Stomach (tissue), 9 donors: ENCODE data around the gene EEF1A2. TPM values are rescaled to one million over a fixed set of nuclear protein-coding genes. Genes with fewer than 3 reads are reported as not detected.

Experiments
- DNase-seq, 2 donors: peaks; one replicate each; pipeline versions ENCODE4 v3.0.0 to v3.0.0-alpha.2; 2013 to 2019
- H3K27ac ChIP-seq, 5 donors: fragments of 200-600 bp in 4 of 5; sonication (generic) in 4 of 5; one replicate each; pipeline ENCODE4 v1.5.1; 2013 to 2019; ENCODE audit warnings: mild to moderate bottlenecking in 1 of 5, moderate library complexity in 1 of 5
- H3K27me3 ChIP-seq, 3 donors: fragments of 200-600 bp; sonication (generic); one replicate each; pipeline ENCODE4 v1.5.1; 2017 to 2019; ENCODE audit warnings: mixed run types in 1 of 3
- H3K36me3 ChIP-seq, 4 donors: fragments of 200-600 bp; sonication (generic); 1 replicate in 3 of 4; 2 replicates in 1 of 4; pipeline ENCODE4 v1.5.1; 2016 to 2019
- H3K4me1 ChIP-seq, 4 donors: fragments of 200-600 bp; sonication (generic); one replicate each; pipeline ENCODE4 v1.5.1; 2016 to 2019
- H3K4me3 ChIP-seq, 4 donors: fragments of 200-600 bp; sonication (generic) in 3 of 4; one replicate each; pipeline ENCODE4 v1.5.1; 2016 to 2019; ENCODE audit warnings: mild to moderate bottlenecking in 1 of 4
- H3K9me3 ChIP-seq, 4 donors: fragments of 200-600 bp; sonication (generic); one replicate each; pipeline ENCODE4 v1.5.1; 2016 to 2019
- EP300 ChIP-seq: sonication (generic); formaldehyde crosslinking; IDR thresholded peaks from one replicate; pipeline ENCODE4 v1.6.1; 2017; ENCODE audit warnings: antibody characterized with exemption
- POLR2A ChIP-seq, 4 donors: fragments of 450-650 bp; IDR thresholded peaks; one replicate each; pipeline ENCODE4 v1.6.1; 2016; ENCODE audit warnings: antibody characterized with exemption in 4 of 4, control low read depth in 2 of 4, mild to moderate bottlenecking in 1 of 4, moderate library complexity in 1 of 4
- POLR2AphosphoS5 ChIP-seq, 3 donors: sonication (generic); formaldehyde crosslinking; IDR thresholded peaks; one replicate each; pipeline ENCODE4 v1.6.1; 2016; ENCODE audit warnings: antibody characterized with exemption in 3 of 3
- WGBS, 5 donors: extraction: QIAGEN DNeasy Blood & Tissue Kit in 3 of 5; methylation state at CpG; one replicate each; pipeline versions ENCODE4 v1.1.5 to v1.1.7; 2013 to 2018; 5-methylcytosine and 5-hydroxymethylcytosine counted together
- intact Hi-C: fragments of 100-400 bp; cut with DNase I; formaldehyde crosslinking; loops from one replicate; pipeline ENCODE4 v1.15.1; 2023; ENCODE audit warnings: low total_unique reads
- polyA plus RNA-seq, 3 donors: library from polyadenylated mRNA; stranded (reverse); fragments of 200-250 nt; gene quantifications; one replicate each; pipeline ENCODE4 v1.2.3, GENCODE V29; 2013
- total RNA-seq, 5 donors: library from RNA; depleted of rRNA; stranded (reverse); fragments of >200 nt; gene quantifications; one replicate each; pipeline versions ENCODE4 v1.1.0 to v1.2.3, GENCODE V29; 2014 to 2016
- TF ChIP-seq, protein P1 (sequence below), 7 experiments: fragments of 450-650 bp in 4 of 7; fragments of 200-600 bp in 3 of 7; sonication (generic) in 3 of 7; IDR thresholded peaks; one replicate each; pipeline ENCODE4 v1.5.1; 2016 to 2019; ENCODE audit warnings: antibody characterized with exemption in 7 of 7, control low read depth in 2 of 7, mild to moderate bottlenecking in 1 of 7
- donor health status: healthy with polysubstance abuse.
- donor health status: Bipolar disorder and iron deficiency.
- donor health status: healthy.

Gene EEF1A2
- total and polyA plus RNA-seq, 8 donors, result 0.58 to 64.8 (median 23.8) TPM; not detected in 1

DNA sequence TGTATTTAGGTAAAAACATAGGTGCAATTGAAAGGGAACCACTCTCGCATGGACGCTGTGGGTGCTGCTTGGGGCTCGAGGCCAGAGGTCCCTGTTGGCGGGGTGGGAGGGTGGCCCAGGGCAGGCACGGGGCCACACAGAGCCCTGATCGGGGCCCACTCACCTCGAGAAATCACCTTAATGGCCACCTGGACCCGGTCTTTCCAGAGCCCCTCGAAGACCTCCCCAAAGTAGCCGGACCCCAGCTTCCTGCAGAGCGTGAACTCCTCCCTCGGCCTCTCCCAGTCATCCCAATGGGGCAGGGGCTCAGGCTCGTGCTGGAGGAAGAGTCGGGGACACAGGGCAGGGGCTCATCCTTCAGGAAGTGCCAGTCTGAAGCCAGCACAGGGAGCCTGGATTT is 34.5 kb upstream of the EEF1A2 start:
- Histone ChIP-seq H3K36me3 (no peaks in the 10 kb centered on the region), H3K9me3 (no peaks in the 10 kb centered on the region), H3K4me3 (peak overlapping the region in 1 of 4 donors; percentile 3), H3K4me1 (peaks cover 34 to 50% (median 48%) of the 10 kb centered on the region in 4 donors), H3K27me3 (peaks cover 0 to 63% (median 11%) of the 10 kb centered on the region in 3 donors), H3K27ac (peak overlapping the region; percentile 78 to 96 (median 90))
- WGBS, 5 donors, result 80 to 83% (median 83%) methylated on average over 14 of the region's 14 CpGs
- no peak for DNase-seq
- intact Hi-C loops, result no loop called here
- TF ChIP-seq POLR2AphosphoS5 (IDR thresholded peaks at IDR 0.05), result no peak
- no peak for TF ChIP-seq EP300
- no peak for TF ChIP-seq POLR2A (IDR thresholded peaks at IDR 0.05)
- TF ChIP-seq, protein P1, sequence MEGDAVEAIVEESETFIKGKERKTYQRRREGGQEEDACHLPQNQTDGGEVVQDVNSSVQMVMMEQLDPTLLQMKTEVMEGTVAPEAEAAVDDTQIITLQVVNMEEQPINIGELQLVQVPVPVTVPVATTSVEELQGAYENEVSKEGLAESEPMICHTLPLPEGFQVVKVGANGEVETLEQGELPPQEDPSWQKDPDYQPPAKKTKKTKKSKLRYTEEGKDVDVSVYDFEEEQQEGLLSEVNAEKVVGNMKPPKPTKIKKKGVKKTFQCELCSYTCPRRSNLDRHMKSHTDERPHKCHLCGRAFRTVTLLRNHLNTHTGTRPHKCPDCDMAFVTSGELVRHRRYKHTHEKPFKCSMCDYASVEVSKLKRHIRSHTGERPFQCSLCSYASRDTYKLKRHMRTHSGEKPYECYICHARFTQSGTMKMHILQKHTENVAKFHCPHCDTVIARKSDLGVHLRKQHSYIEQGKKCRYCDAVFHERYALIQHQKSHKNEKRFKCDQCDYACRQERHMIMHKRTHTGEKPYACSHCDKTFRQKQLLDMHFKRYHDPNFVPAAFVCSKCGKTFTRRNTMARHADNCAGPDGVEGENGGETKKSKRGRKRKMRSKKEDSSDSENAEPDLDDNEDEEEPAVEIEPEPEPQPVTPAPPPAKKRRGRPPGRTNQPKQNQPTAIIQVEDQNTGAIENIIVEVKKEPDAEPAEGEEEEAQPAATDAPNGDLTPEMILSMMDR (IDR thresholded peaks at IDR 0.05), result no peak

DNA sequence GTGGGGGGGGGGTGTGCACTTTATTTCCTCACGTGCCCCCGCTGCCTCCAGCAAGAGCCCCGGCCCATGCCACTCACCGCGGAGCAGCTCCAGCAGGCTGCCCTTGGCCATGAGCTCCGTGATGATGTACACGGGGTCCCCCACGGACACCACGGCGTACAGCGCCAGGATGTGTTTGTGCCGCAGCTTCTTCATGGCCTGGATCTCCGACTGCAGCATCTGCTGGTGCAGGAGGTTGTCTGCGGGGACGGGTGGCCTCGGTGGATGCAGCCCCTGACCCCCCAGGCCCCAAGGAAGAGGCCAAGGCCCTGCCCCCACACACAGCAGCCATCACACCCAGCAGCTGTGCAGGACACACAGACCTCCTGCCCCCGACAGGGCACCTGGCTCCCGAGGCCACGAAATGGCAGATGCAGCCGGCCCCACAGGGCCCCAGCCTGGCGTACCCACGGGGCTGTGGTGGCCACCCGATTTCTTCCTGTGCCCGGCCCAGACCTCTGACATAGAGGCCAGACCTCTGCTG is 33.6 kb upstream of the EEF1A2 start:
- H3K27me3 ChIP-seq, result peaks cover 0 to 58% (median 11%) of the 10 kb centered on the region in 3 donors
- no peaks in the 10 kb centered on the region for H3K36me3 ChIP-seq
- H3K27ac ChIP-seq, result no peak overlapping the region
- H3K4me3 ChIP-seq, result no peak overlapping the region
- TF ChIP-seq, protein P1 (IDR thresholded peaks at IDR 0.05), result no peak
- TF ChIP-seq POLR2AphosphoS5 (IDR thresholded peaks at IDR 0.05) (no peak), POLR2A (IDR thresholded peaks at IDR 0.05) (no peak), EP300 (no peak)
- no peak for DNase-seq
- intact Hi-C loops, result no loop called here
- H3K4me1 ChIP-seq, result peaks cover 29 to 42% (median 39%) of the 10 kb centered on the region in 4 donors
- 77 to 87% (median 83%) methylated on average over 10 to 24 of the region's 24 CpGs for WGBS, 5 donors
- no peaks in the 10 kb centered on the region for H3K9me3 ChIP-seq

DNA sequence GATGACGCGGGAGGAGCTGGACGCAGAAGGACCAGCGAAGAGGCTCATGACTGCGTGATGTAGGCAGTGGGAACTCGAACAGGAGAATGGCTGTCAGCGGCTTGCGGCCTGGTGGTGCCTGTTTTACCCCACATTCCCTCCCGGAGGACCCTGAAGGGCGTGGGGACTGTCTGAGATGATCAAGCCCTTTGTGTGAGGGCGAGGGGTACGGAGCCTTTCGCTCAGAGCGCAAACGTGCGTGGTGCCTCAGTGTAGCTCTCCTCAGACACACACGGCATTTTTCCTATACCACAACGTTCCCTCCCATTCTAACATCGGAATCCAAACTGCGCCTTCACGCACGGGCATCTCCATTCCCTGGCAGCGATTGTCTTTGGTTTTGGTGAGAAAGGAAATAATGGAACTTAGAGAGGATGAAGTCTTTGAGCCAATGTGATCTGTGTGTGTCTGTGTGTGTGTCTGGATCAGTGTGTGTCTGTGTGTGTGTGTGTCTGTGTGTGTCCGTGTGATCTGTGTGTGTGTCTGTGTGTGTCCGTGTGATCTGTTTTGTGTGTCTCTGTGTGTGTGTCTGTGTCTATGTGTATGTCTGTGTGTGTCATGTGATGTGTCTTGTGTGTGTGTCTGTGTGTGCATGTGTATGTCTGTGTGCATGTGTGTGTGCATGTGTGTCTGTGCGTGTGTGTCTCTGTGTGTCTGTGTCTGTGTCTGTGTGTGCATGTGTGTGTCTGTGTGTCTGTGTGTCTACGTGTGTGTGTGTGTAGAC is 33.0 kb upstream of the EEF1A2 start:
- no peaks in the 10 kb centered on the region for H3K36me3 ChIP-seq
- intact Hi-C loops, result no loop called here
- no peak for TF ChIP-seq EP300
- TF ChIP-seq, protein P1 (IDR thresholded peaks at IDR 0.05), result no peak
- TF ChIP-seq POLR2AphosphoS5 (IDR thresholded peaks at IDR 0.05), result no peak
- no peak for TF ChIP-seq POLR2A (IDR thresholded peaks at IDR 0.05)
- no peak for DNase-seq
- peaks cover 23 to 35% (median 32%) of the 10 kb centered on the region in 4 donors for H3K4me1 ChIP-seq
- H3K9me3 ChIP-seq, result no peaks in the 10 kb centered on the region
- H3K27ac ChIP-seq, result no peak overlapping the region
- peaks cover 0 to 52% (median 11%) of the 10 kb centered on the region in 3 donors for H3K27me3 ChIP-seq
- H3K4me3 ChIP-seq, result no peak overlapping the region
- WGBS, 5 donors, result 78 to 90% (median 89%) methylated on average over 26 to 27 of the region's 27 CpGs

DNA sequence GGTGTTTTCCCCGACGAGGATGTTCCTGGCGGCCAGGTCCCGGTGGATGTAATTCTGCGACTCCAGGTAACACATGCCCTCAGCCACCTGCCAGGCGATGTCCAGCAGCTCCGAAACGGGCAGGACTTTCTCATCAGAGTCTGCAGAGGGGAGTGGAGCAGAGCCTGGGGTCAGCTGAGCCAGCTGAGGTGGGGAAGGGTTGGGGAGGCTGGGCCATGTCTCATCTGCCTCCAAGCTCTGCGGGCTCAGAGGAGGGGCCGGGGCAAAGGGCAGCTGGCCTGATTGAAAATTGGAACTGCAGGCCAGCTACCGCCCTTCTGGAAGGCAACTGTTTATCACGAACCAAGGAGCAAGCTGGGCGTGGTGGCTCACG is 31.9 kb upstream of the EEF1A2 start:
- Histone ChIP-seq H3K9me3 (no peaks in the 10 kb centered on the region), H3K27ac (peak overlapping the region in 2 of 5 donors; percentile 22 to 38), H3K4me1 (peaks cover 18 to 38% (median 26%) of the 10 kb centered on the region in 4 donors), H3K27me3 (peaks cover 0 to 42% (median 11%) of the 10 kb centered on the region in 3 donors), H3K36me3 (no peaks in the 10 kb centered on the region), H3K4me3 (no peak overlapping the region)
- TF ChIP-seq POLR2AphosphoS5 (IDR thresholded peaks at IDR 0.05), result peak in 1 of 3 donors; percentile 43
- TF ChIP-seq, protein P1 (IDR thresholded peaks at IDR 0.05), result no peak
- TF ChIP-seq POLR2A (IDR thresholded peaks at IDR 0.05), result no peak
- peak; percentile 53 to 54 for DNase-seq
- intact Hi-C loops, result no loop called here
- WGBS, 5 donors, result 21 to 46% (median 32%) methylated on average over 8 to 14 of the region's 14 CpGs
